ENCODE measurements around the gene CKS2. TPM values are rescaled to one million over a fixed set of nuclear protein-coding genes. Genes with fewer than 3 reads are reported as not detected.

Gene CKS2
- total and polyA plus RNA-seq, 2 of the 8 experiments (the other 6 are each of a cell fraction or from before 2014, with no cell fraction given), result 337 to 689 TPM

DNA sequence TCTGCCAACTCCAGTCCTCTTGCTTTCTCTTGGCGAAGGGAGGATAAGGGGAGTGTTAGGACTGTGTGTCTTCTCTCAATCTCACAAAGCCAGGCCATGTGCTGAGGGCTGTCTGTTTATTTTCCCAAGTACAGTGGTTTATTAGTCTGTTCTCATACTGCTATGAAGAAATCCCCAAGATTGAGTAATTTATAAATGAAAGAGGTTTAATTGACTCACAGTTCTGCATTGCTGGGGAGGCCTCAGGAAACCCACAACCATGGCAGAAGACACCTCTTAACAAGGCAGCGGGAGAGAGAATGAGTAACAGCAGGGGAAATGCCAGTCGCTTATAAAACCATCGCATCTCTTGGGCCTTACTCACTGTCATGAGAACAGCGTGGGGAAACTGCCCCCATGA is 36.2 kb upstream of the CKS2 start:
- Histone ChIP-seq H3K9me3 (ENCODE audit: insufficient read depth in 2 of 2, low read depth in 1 of 2, low read length in 1 of 2) (peaks cover 3 to 26% of the 10 kb centered on the region in 2 experiments; a peak in 3 of 4 replicates), H2AK5ac (ENCODE audit: low read depth, low read length) (no peak overlapping the region), H3K23me2 (ENCODE audit: low read depth, low read length) (no peaks in the 10 kb centered on the region), H3K18ac (ENCODE audit: extremely low read depth, low read length) (no peak overlapping the region), H3K4me2 (ENCODE audit: insufficient read depth in 1 of 2, low read depth in 2 of 2, low read length in 2 of 2) (no peak overlapping the region), H3K4ac (replicated peaks; ENCODE audit: insufficient read length, low read depth, low read length) (no peak overlapping the region), H3K23ac (ENCODE audit: insufficient read length) (no peak overlapping the region), H4K5ac (ENCODE audit: insufficient read length, low read depth, low read length) (no peak overlapping the region), H2BK120ac (replicated peaks; ENCODE audit: low read depth, low read length) (no peak overlapping the region), H2BK12ac (ENCODE audit: low read depth, low read length) (no peak overlapping the region), H2BK20ac (ENCODE audit: low read length) (no peak overlapping the region), H3K14ac (ENCODE audit: insufficient read length) (no peak overlapping the region), H3K9ac (replicated peaks in 1 of 4; ENCODE audit: extremely low read depth in 1 of 4, low read depth in 3 of 4, low read length in 3 of 4) (no peak overlapping the region), H3K56ac (replicated peaks; ENCODE audit: insufficient read length, low read depth, low read length) (no peak overlapping the region), H2AFZ (ENCODE audit: low read length) (no peak overlapping the region), H3K79me2 (ENCODE audit: control insufficient read depth in 1 of 2, insufficient read depth in 2 of 2, low read length in 2 of 2) (no peaks in the 10 kb centered on the region), H3K36me3 (ENCODE audit: control insufficient read depth in 2 of 4, insufficient read depth in 4 of 4, low read length in 3 of 4) (no peaks in the 10 kb centered on the region), H2BK5ac (ENCODE audit: low read depth, low read length) (no peak overlapping the region), H2BK15ac (ENCODE audit: low read length) (no peak overlapping the region), H4K20me1 (replicated peaks in 1 of 2; ENCODE audit: control insufficient read depth in 1 of 2, insufficient read depth in 2 of 2, low read length in 2 of 2) (no peaks in the 10 kb centered on the region), H4K91ac (replicated peaks; ENCODE audit: insufficient read length, low read length) (no peak overlapping the region), H3K27me3 (replicated peaks in 1 of 4; ENCODE audit: control insufficient read depth in 3 of 4, extremely low read depth in 1 of 4, insufficient read depth in 3 of 4, low read length in 3 of 4) (no peaks in the 10 kb centered on the region), H4K8ac (ENCODE audit: extremely low read depth, insufficient read depth, low read length) (no peak overlapping the region), H3K27ac (ENCODE audit: low read depth, low read length) (no peak overlapping the region), H3K4me3 (ENCODE audit: extremely low read depth in 1 of 4, insufficient read depth in 2 of 4, low read depth in 3 of 4, low read length in 4 of 4) (no peak overlapping the region), H3K4me1 (replicated peaks in 1 of 4; ENCODE audit: control insufficient read depth in 3 of 4, insufficient read depth in 4 of 4, low read length in 3 of 4) (no peaks in the 10 kb centered on the region), H3K79me1 (ENCODE audit: low read depth, low read length) (no peaks in the 10 kb centered on the region; the same call in 1 of the 2 replicates)
- ChIA-PET CTCF (ENCODE audit: partially characterized antibody) (no interaction called here), POLR2A (ENCODE audit: partially characterized antibody) (no interaction called here)
- TF ChIP-seq ATF2 (IDR thresholded peaks at IDR 0.05; ENCODE audit: low read length) (no peak), GABPA (IDR thresholded peaks at IDR 0.05; ENCODE audit: borderline replicate concordance, insufficient read depth, low read length) (no peak), JUN (IDR thresholded peaks at IDR 0.05; ENCODE audit: low read depth, low read length) (no peak), SP2 (IDR thresholded peaks at IDR 0.05; ENCODE audit: low read length) (no peak), SRF (IDR thresholded peaks at IDR 0.05; ENCODE audit: low read depth, low read length) (no peak), EP300 (IDR thresholded peaks at IDR 0.05; ENCODE audit: borderline replicate concordance in 1 of 2, low read depth in 2 of 2, low read length in 2 of 2) (no peak)
- TF ChIP-seq, protein P1, sequence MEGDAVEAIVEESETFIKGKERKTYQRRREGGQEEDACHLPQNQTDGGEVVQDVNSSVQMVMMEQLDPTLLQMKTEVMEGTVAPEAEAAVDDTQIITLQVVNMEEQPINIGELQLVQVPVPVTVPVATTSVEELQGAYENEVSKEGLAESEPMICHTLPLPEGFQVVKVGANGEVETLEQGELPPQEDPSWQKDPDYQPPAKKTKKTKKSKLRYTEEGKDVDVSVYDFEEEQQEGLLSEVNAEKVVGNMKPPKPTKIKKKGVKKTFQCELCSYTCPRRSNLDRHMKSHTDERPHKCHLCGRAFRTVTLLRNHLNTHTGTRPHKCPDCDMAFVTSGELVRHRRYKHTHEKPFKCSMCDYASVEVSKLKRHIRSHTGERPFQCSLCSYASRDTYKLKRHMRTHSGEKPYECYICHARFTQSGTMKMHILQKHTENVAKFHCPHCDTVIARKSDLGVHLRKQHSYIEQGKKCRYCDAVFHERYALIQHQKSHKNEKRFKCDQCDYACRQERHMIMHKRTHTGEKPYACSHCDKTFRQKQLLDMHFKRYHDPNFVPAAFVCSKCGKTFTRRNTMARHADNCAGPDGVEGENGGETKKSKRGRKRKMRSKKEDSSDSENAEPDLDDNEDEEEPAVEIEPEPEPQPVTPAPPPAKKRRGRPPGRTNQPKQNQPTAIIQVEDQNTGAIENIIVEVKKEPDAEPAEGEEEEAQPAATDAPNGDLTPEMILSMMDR (IDR thresholded peaks at IDR 0.05; ENCODE audit: control extremely low read depth in 1 of 3, insufficient read depth in 1 of 3, low read depth in 1 of 3, low read length in 3 of 3), result no peak
- FAIRE-seq (no peak), DNase-seq (ENCODE audit: low read depth in 1 of 2, low spot score in 2 of 2) (no peak)
- 97% methylated on average over 5 of the region's 5 CpGs; no CpG with 5 or more reads in 1 of the 2 experiments for WGBS, 2 experiments (ENCODE audit: extremely low coverage in 1 of 2, insufficient coverage in 1 of 2, insufficient read length in 1 of 2, insufficient replicate concordance in 2 of 2, low coverage in 1 of 2, low lambda C conversion rate in 2 of 2, missing lambda C conversion rate in 1 of 2)

All from H1 (cell line).